HepG2 (cell line): ENCODE measurements around the gene ETFB. TPM values are rescaled to one million over a fixed set of nuclear protein-coding genes. Genes with fewer than 3 reads are reported as not detected.

Source experiments
- ATAC-seq: fragments of 200-7000 bp; cut with Tn5 transposase; 3 replicates; pipeline ENCODE4 v1.9.1; 2020; ENCODE audit warnings: mild to moderate bottlenecking, moderate library complexity
- BruUV-seq: library from RNA; stranded (reverse); fragments of 400-500 nt; replicated peaks from 2 replicates; lab custom pipeline; 2021; lab: Mats Ljungman, UMichigan
- CTCF ChIA-PET: fragments of 300-600 bp; formaldehyde crosslinking; extraction: SDS; loops from one replicate; lab custom pipeline; 2021; ENCODE audit warnings: low total read pairs, inconsistent platforms, low intra/inter-chr PET ratio; lab: Yijun Ruan, JAX
- POLR2A ChIA-PET: fragments of 350-600 bp; sonication (Branson Sonifier 250); formaldehyde crosslinking; loops from one replicate; lab custom pipeline; 2020; ENCODE audit warnings: antibody characterized with exemption, inconsistent platforms; lab: Yijun Ruan, JAX
- DNase-seq: peaks from one replicate; pipeline ENCODE4 v3.0.0-alpha.2; 2015; ENCODE audit warnings: low spot score
- FAIRE-seq: peaks from 3 replicates; lab custom pipeline; 2011; peaks lifted over from hg19 to GRCh38; lab: Jason Lieb, UNC
- H2AFZ ChIP-seq: one replicate; pipeline ENCODE4 v1.6.1; 2011; ENCODE audit warnings: low read length, inconsistent platforms
- H3K27ac ChIP-seq: fragments of 300-600 bp; 3 replicates; pipeline ENCODE4 v1.8.0; 2011; ENCODE audit warnings: mixed run types, mild to moderate bottlenecking, mixed read lengths, low read length, inconsistent platforms; ENCODE audit not compliant: insufficient read depth; ENCODE audit errors: extremely low read length
- H3K27me3 ChIP-seq, 2 experiments: fragments of 200-600 bp in 1 of 2; 2 replicates in 1 of 2; 3 replicates in 1 of 2; pipeline versions ENCODE4 v1.6.0 to v1.8.0; 2011; ENCODE audit warnings: low read length in 2 of 2, mild to moderate bottlenecking in 2 of 2, moderate library complexity in 2 of 2, inconsistent platforms in 1 of 2; ENCODE audit not compliant: insufficient read depth in 2 of 2, control insufficient read depth in 1 of 2
- H3K36me3 ChIP-seq, 2 experiments: fragments of 200-600 bp in 1 of 2; replicated peaks in 1 of 2; 2 replicates in 1 of 2; 3 replicates in 1 of 2; pipeline versions ENCODE4 v1.5.1 to v1.8.0; 2011; ENCODE audit warnings: low read length in 2 of 2, inconsistent platforms in 1 of 2; ENCODE audit not compliant: insufficient read depth in 2 of 2, control insufficient read depth in 1 of 2
- H3K4me1 ChIP-seq: 2 replicates; pipeline ENCODE4 v1.5.1; 2012; ENCODE audit warnings: low read length, inconsistent platforms; ENCODE audit not compliant: insufficient read depth
- H3K4me2 ChIP-seq: 2 replicates; pipeline ENCODE4 v1.6.0; 2011; ENCODE audit warnings: low read depth, low read length, inconsistent platforms
- H3K4me3 ChIP-seq, 3 experiments: fragments of 200-600 bp in 1 of 3; sonication (generic), shearing (Covaris generic) in 1 of 3; replicated peaks in 1 of 3; 2 replicates each; pipeline ENCODE4 v1.5.1; 2011 to 2016; ENCODE audit warnings: low read length in 3 of 3, inconsistent platforms in 2 of 3, low read depth in 2 of 3, mild to moderate bottlenecking in 2 of 3, control low read depth in 1 of 3, mixed read lengths in 1 of 3; ENCODE audit not compliant: insufficient read depth in 1 of 3
- H3K79me2 ChIP-seq: one replicate; pipeline ENCODE4 v1.6.1; 2011; ENCODE audit warnings: low read length, inconsistent platforms; ENCODE audit not compliant: insufficient read depth
- H3K9ac ChIP-seq: 2 replicates; pipeline ENCODE4 v1.6.0; 2011; ENCODE audit warnings: mild to moderate bottlenecking, low read depth, low read length, inconsistent platforms; ENCODE audit not compliant: insufficient read depth
- H3K9me3 ChIP-seq: 2 replicates; pipeline ENCODE4 v1.5.1; 2012; ENCODE audit warnings: mild to moderate bottlenecking, low read length
- H4K20me1 ChIP-seq: 2 replicates; pipeline ENCODE4 v1.6.0; 2011; ENCODE audit warnings: inconsistent platforms, mild to moderate bottlenecking, low read length, moderate library complexity; ENCODE audit not compliant: insufficient read depth
- DR1 ChIP-seq: sonication (generic); formaldehyde crosslinking; IDR thresholded peaks from 2 replicates; pipeline ENCODE4 v1.8.0; 2021; ENCODE audit warnings: mild to moderate bottlenecking, missing genetic modification reagents, inconsistent platforms
- E2F2 ChIP-seq: sonication (generic); formaldehyde crosslinking; IDR thresholded peaks from 2 replicates; pipeline ENCODE4 v1.4.0; 2020; ENCODE audit warnings: missing genetic modification reagents, borderline replicate concordance
- KLF16 ChIP-seq, 2 experiments: sonication (generic) in 1 of 2; formaldehyde crosslinking in 1 of 2; IDR thresholded peaks; 2 replicates each; pipeline versions ENCODE4 v1.6.1 to v1.8.0; 2016 to 2023; ENCODE audit warnings: missing genetic modification reagents in 2 of 2, missing compliant biosample characterization in 1 of 2
- MYPOP ChIP-seq: sonication (generic); formaldehyde crosslinking; IDR thresholded peaks from 2 replicates; pipeline ENCODE4 v1.8.1; 2023; ENCODE audit warnings: mild to moderate bottlenecking, moderate library complexity, missing genetic modification reagents
- NPAS2 ChIP-seq: sonication (generic); formaldehyde crosslinking; IDR thresholded peaks from 2 replicates; pipeline ENCODE4 v1.8.0; 2022; ENCODE audit warnings: mild to moderate bottlenecking, missing genetic modification reagents, borderline replicate concordance
- NR2C2 ChIP-seq: sonication (generic); formaldehyde crosslinking; IDR thresholded peaks from 2 replicates; pipeline ENCODE4 v1.4.0; 2020; ENCODE audit warnings: missing genetic modification reagents, mild to moderate bottlenecking, moderate library complexity, borderline replicate concordance
- RARG ChIP-seq: sonication (generic); formaldehyde crosslinking; IDR thresholded peaks from 2 replicates; pipeline ENCODE4 v1.4.0; 2020; ENCODE audit warnings: low read depth, mild to moderate bottlenecking, missing genetic modification reagents
- SMARCC2 ChIP-seq: fragments of 450-650 bp; IDR thresholded peaks from 2 replicates; pipeline ENCODE4 v1.6.1; 2017; ENCODE audit warnings: antibody characterized with exemption, mild to moderate bottlenecking
- SYNCRIP ChIP-seq: fragments of 200-400 bp; formaldehyde crosslinking; IDR thresholded peaks from 2 replicates; pipeline ENCODE4 v1.6.1; 2018; ENCODE audit warnings: mild to moderate bottlenecking, low read depth, low read length; ENCODE audit not compliant: insufficient read depth
- TAF1 ChIP-seq: sonication (generic); formaldehyde crosslinking; IDR thresholded peaks from 2 replicates; pipeline ENCODE4 v1.4.0; 2020; ENCODE audit warnings: missing genetic modification reagents
- YEATS2 ChIP-seq: sonication (generic); formaldehyde crosslinking; IDR thresholded peaks from 2 replicates; pipeline ENCODE4 v1.4.0; 2020; ENCODE audit warnings: missing genetic modification reagents, borderline replicate concordance
- ZNF383 ChIP-seq: sonication (generic); formaldehyde crosslinking; IDR thresholded peaks from 2 replicates; pipeline ENCODE4 v1.4.0; 2020; ENCODE audit warnings: missing genetic modification reagents, mild to moderate bottlenecking, borderline replicate concordance
- ZNF414 ChIP-seq: sonication (generic); formaldehyde crosslinking; IDR thresholded peaks from 2 replicates; pipeline ENCODE4 v1.5.0; 2020; ENCODE audit warnings: missing genetic modification reagents
- ZNF652 ChIP-seq: IDR thresholded peaks from 2 replicates; pipeline ENCODE4 v1.6.1; 2016; ENCODE audit warnings: low read depth, borderline replicate concordance
- ZNF800 ChIP-seq: sonication (generic); formaldehyde crosslinking; IDR thresholded peaks from 2 replicates; pipeline ENCODE4 v1.4.0; 2020; ENCODE audit warnings: missing genetic modification reagents
- WGBS: methylation state at CpG from one replicate; pipeline ENCODE4 v1.1.6; 2017; ENCODE audit warnings: low lambda C conversion rate; 5-methylcytosine and 5-hydroxymethylcytosine counted together
- in situ Hi-C: cut with HindIII; loops from 2 replicates; pipeline ENCODE4 v1.10.0; 2017; ENCODE audit warnings: low pct_unique_long_range_greater_than_20kb; ENCODE audit not compliant: extremely low pct_ligation_motif_present
- intact Hi-C: fragments of 100-400 bp; cut with micrococcal nuclease; formaldehyde crosslinking; loops from one replicate; pipeline ENCODE4 v1.10.0; 2022; ENCODE audit not compliant: unreplicated experiment
- polyA plus RNA-seq, 8 experiments: library from polyadenylated mRNA; depleted of rRNA in 3 of 8; stranded (reverse) in 7 of 8; unstranded in 1 of 8; fragments of >200 nt; fragmentation: Illumina TruSeq in 4 of 8; extraction: Trizol in 4 of 8; gene quantifications; 2 replicates each; pipeline versions ENCODE4 v1.2.1 to v1.2.3, GENCODE V29; 2011 to 2016; ENCODE audit warnings: low read depth in 4 of 8, missing spikeins in 1 of 8, mixed read lengths in 1 of 8; ENCODE audit not compliant: insufficient read depth in 1 of 8
- total RNA-seq, 5 experiments: library from RNA; depleted of rRNA; stranded (reverse); fragments of >200 nt; fragmentation: Illumina TruSeq; extraction: Trizol; gene quantifications; 2 replicates each; pipeline ENCODE4 v1.2.3, GENCODE V29; 2016; ENCODE audit warnings: low read depth in 1 of 5

The ETFB gene
- total and polyA plus RNA-seq, 2 of the 13 experiments (the other 11 are each of a cell fraction or from before 2014, with no cell fraction given): 678 to 1,314 TPM

- Histone ChIP-seq H4K20me1 (no peaks in the 10 kb centered on the region), H3K9me3 (no peaks in the 10 kb centered on the region), H3K27ac (no peak overlapping the region), H3K79me2 (no peaks in the 10 kb centered on the region), H2AFZ (no peak overlapping the region), H3K4me2 (no peak overlapping the region), H3K27me3 (peaks cover 5 to 61% of the 10 kb centered on the region in 2 experiments; a peak in 4 of 5 replicates), H3K36me3 (no peaks in the 10 kb centered on the region), H3K4me1 (no peaks in the 10 kb centered on the region), H3K4me3 (no peak overlapping the region), H3K9ac (no peak overlapping the region)
- ATAC-seq: no peak
- 7% methylated on average over 3 of the region's 5 CpGs for WGBS
- no peak for FAIRE-seq
- intact Hi-C loops: no loop called here
- TF ChIP-seq DR1 (no peak), ZNF652 (CRISPR knock-in tag) (no peak), TAF1 (CRISPR knock-in tag) (no peak), KLF16 (CRISPR knock-in tag; IDR thresholded peaks at IDR 0.05) (no peak), NPAS2 (no peak), SYNCRIP (no peak), E2F2 (CRISPR knock-in tag) (no peak), ZNF383 (no peak), MYPOP (CRISPR knock-in tag) (no peak), NR2C2 (CRISPR knock-in tag) (no peak), ZNF414 (no peak), ZNF800 (CRISPR knock-in tag) (no peak), SMARCC2 (no peak), YEATS2 (no peak), RARG (CRISPR knock-in tag) (no peak)
- in situ Hi-C loops: loop anchor here (25.0 kb wide), 1 partner anchor 340 kb away; the partner anchor contains the start of genes SIGLEC14 and SIGLEC5
- CTCF ChIA-PET: interaction anchor here (1.3 kb wide), 1 partner anchor 110 kb away, joined by 3 read pairs; no protein-coding TSS in a partner anchor
- BruUV-seq: no TSS peak
- POLR2A ChIA-PET: no interaction called here
- DNase-seq: no peak
Measured at GRCh38 chr19:51297406-51297805, 68.8 kb downstream of the ETFB start.
